Medulla oblongata (tissue), 1 donor: Measurements from ENCODE around the gene PLTP.
A peak's percentile ranks its signal among the peaks of the same experiment; 100 is the strongest.
"Not testable (repeated sequence)": the region's sequence is repeated elsewhere in the genome, so short reads cannot be mapped to it uniquely, and the experiment has no call there.

Experiments used
- DNase-seq: peaks from one replicate; pipeline ENCODE4 v3.0.0-alpha.2; 2015; ENCODE audit errors: extremely low spot score

PLTP gene

GRCh38 chr20:45920462-45921336 lies 8.7 kb upstream of the PLTP start:
- DNase-seq, result no peak

GRCh38 chr20:45919542-45920399 lies 7.8 kb upstream of the PLTP start:
- DNase-seq, result no peak

GRCh38 chr20:45918779-45919537 lies 7.0 kb upstream of the PLTP start:
- DNase-seq, result no peak

GRCh38 chr20:45918182-45918737 lies 6.3 kb upstream of the PLTP start:
- DNase-seq, result no peak

GRCh38 chr20:45917790-45918141 lies 5.8 kb upstream of the PLTP start:
- no peak for DNase-seq

GRCh38 chr20:45913116-45913515 lies 1.2 kb upstream of the PLTP start:
- DNase-seq, result no peak

GRCh38 chr20:45912344-45912682 lies 358 bp upstream of the PLTP start:
- no peak for DNase-seq

GRCh38 chr20:45910670-45911485 lies 1.1 kb downstream of the PLTP start:
- peak; percentile 96 for DNase-seq

- no peak for DNase-seq
Measured at GRCh38 chr20:45909817-45910669, 1.9 kb downstream of the PLTP start.

- no peak for DNase-seq
Measured at GRCh38 chr20:45909336-45909808, 2.6 kb downstream of the PLTP start.

GRCh38 chr20:45908084-45908483 lies 3.9 kb downstream of the PLTP start:
- no peak for DNase-seq

- DNase-seq, result no peak
Measured at GRCh38 chr20:45907219-45907948, 4.6 kb downstream of the PLTP start.

- DNase-seq, result no peak
Measured at GRCh38 chr20:45905505-45906079, 6.4 kb downstream of the PLTP start.

- no peak for DNase-seq
Measured at GRCh38 chr20:45904583-45905504, 7.1 kb downstream of the PLTP start.

GRCh38 chr20:45902199-45902701 lies 9.7 kb downstream of the PLTP start:
- DNase-seq, result no peak

- DNase-seq, result not testable (repeated sequence)
Measured at GRCh38 chr20:45901332-45901731, 10.6 kb downstream of the PLTP start.

- no peak for DNase-seq
Measured at GRCh38 chr20:45899046-45899835, 12.7 kb downstream of the PLTP start.
